PC-3 (cell line): Measurements from ENCODE around the gene RAB37.

Source experiments
- CTCF ChIP-seq: fragments of 300-600 bp; sonication (generic); conservative IDR thresholded peaks from 2 replicates; pipeline ENCODE4 v1.5.1; 2017; ENCODE audit warnings: antibody characterized with exemption, low read depth, mild to moderate bottlenecking, low read length
- EZH2 ChIP-seq: fragments of 300-600 bp; sonication (generic); IDR thresholded peaks from one replicate; pipeline ENCODE4 v1.6.1; 2017; ENCODE audit warnings: antibody characterized with exemption, mild to moderate bottlenecking, low read length; ENCODE audit not compliant: unreplicated experiment

- TF ChIP-seq CTCF = no peak
- no peak for TF ChIP-seq EZH2
These were observed 41.9 kb downstream of the RAB37 start for GRCh38 chr17:74778960-74779359.
